Mucosa of descending colon (tissue), 3 donors: ENCODE results near the gene SYNPR. TPM values are rescaled to one million over a fixed set of nuclear protein-coding genes. Genes with fewer than 3 reads are reported as not detected.

Source experiments
- ATAC-seq: fragments of 200-7000 bp; cut with Tn5 transposase; one replicate; pipeline ENCODE4 v1.9.1; 2020; ENCODE audit warnings: mild to moderate bottlenecking, moderate library complexity
- DNase-seq, 3 donors: peaks; one replicate each; pipeline ENCODE4 v3.0.0-alpha.2; 2020
- H3K36me3 ChIP-seq: fragments of 200-600 bp; one replicate; pipeline ENCODE4 v1.8.0; 2021; ENCODE audit warnings: low read depth, mild to moderate bottlenecking
- H3K4me1 ChIP-seq: fragments of 200-600 bp; one replicate; pipeline ENCODE4 v1.8.0; 2021; ENCODE audit warnings: low read depth, mild to moderate bottlenecking
- H3K4me3 ChIP-seq: fragments of 200-600 bp; one replicate; pipeline ENCODE4 v1.8.0; 2021; ENCODE audit warnings: mild to moderate bottlenecking
- H3K9me3 ChIP-seq: fragments of 200-600 bp; one replicate; pipeline ENCODE4 v1.8.0; 2021; ENCODE audit warnings: mild to moderate bottlenecking
- intact Hi-C, 2 donors: fragments of 100-400 bp; cut with DNase I in 1 of 2; cut with micrococcal nuclease in 1 of 2; formaldehyde crosslinking; loops; one replicate each; pipeline versions ENCODE4 v1.11.0 to v1.11.1; 2022; cut with DNase I, micrococcal nuclease
- total RNA-seq, 3 donors: library from RNA; stranded (reverse); fragmentation: NEBNext Ultra II Directional in 2 of 3; extraction: Animal tissue kit (Norgen Biotek cat#: 25700) in 2 of 3; gene quantifications; one replicate each; pipeline versions ENCODE4 v1.2.1 to v1.2.4, GENCODE V29; 2021 to 2023
- TF ChIP-seq, protein P1 (sequence below): fragments of 200-600 bp; IDR thresholded peaks from one replicate; pipeline ENCODE4 v1.8.0; 2022; ENCODE audit warnings: antibody characterized with exemption, mild to moderate bottlenecking
- donor health status: DM: no; HTN: no; CAD: no; lungs with moderate emphysema.
- donor health status: DM: no; HTN: no; CAD: no.
- donor health status: DM: no; HTN: yes; CAD: no.

The SYNPR gene
- total RNA-seq, 3 donors from 2014 or later: not detected

DNA sequence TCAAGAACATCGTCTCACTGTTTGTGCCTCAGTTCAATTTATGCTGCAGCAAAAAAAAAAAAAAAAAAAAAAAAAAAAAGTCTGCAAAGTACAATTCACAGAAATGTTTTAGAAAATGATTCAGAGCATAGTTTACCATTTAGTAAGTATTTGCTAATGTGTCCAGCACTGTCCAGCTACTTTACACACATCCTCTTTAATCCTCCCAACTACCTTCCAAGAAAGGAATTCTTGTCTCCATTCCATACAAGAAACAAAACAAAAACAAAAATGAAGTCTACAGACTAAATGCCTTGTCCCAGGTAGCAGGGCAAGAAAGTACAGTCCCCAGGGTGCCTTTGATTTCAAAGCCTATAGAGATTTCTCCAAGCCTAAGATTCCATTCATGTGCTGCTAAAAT, 335.5 kb downstream of the SYNPR start:
- intact Hi-C loops: no loop called here

DNA sequence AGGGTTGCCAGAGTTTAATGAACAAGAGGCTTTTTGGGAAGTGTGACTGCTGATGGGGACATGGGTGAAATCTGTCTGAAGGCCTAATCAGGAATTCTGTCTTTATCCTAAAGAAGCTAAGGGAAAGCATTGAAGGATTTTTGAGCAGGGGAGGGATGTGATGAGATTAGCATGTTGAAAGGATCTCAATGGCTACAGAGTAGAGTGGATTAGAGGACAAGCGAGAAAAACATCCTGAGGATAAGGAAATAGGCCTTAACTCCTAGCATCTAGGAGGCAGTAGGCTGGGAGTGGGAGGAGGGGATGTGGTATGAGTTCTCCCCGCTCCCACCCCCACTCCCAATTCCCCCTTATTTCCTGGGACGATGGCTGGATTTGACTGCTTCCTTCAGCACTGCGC, 339.3 kb downstream of the SYNPR start:
- intact Hi-C loops: no loop called here
- no peaks in the 10 kb centered on the region for H3K4me1 ChIP-seq
- DNase-seq (no peak), ATAC-seq (no peak)
- H3K36me3 ChIP-seq: no peaks in the 10 kb centered on the region
- no peaks in the 10 kb centered on the region for H3K9me3 ChIP-seq
- TF ChIP-seq, protein P1, sequence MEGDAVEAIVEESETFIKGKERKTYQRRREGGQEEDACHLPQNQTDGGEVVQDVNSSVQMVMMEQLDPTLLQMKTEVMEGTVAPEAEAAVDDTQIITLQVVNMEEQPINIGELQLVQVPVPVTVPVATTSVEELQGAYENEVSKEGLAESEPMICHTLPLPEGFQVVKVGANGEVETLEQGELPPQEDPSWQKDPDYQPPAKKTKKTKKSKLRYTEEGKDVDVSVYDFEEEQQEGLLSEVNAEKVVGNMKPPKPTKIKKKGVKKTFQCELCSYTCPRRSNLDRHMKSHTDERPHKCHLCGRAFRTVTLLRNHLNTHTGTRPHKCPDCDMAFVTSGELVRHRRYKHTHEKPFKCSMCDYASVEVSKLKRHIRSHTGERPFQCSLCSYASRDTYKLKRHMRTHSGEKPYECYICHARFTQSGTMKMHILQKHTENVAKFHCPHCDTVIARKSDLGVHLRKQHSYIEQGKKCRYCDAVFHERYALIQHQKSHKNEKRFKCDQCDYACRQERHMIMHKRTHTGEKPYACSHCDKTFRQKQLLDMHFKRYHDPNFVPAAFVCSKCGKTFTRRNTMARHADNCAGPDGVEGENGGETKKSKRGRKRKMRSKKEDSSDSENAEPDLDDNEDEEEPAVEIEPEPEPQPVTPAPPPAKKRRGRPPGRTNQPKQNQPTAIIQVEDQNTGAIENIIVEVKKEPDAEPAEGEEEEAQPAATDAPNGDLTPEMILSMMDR: no peak
- no peak overlapping the region for H3K4me3 ChIP-seq

More for the DNA sequence above, 335.5 kb downstream of the SYNPR start:
- TF ChIP-seq, protein P1: no peak
- H3K36me3 ChIP-seq: no peaks in the 10 kb centered on the region
- DNase-seq (no peak), ATAC-seq (no peak)
- H3K9me3 ChIP-seq: no peaks in the 10 kb centered on the region
- no peaks in the 10 kb centered on the region for H3K4me1 ChIP-seq
- no peak overlapping the region for H3K4me3 ChIP-seq

DNA sequence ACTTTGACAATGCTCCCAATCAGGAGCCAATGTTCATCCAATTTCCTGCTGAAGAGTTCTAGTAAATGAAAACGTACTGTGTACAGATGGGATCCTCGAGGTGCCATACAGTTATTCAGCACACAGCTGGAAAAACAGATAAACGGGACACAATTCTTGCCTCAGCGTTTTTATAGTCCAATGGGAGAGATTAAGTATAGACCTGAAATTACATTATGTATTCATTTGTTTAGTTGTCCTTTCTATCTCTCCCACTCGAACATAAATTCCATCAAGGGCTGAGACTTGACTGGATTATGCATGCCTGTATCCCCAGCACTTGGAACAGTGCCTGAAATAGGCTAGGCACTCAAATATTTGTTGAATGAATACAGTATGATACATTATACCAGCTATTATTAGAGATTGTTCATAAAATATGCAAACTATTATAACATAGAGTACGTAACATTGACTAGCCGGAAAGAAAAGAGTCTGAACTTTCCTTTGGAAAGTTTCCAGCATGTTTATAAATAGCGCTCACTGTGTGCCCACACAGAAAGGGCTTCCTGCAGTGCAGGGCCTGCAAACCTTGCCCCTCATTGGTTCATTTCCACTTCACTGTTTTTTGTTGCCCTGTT, 346.9 kb downstream of the SYNPR start:
- no peak for DNase-seq
- TF ChIP-seq, protein P1: no peak
- no peaks in the 10 kb centered on the region for H3K4me1 ChIP-seq
- no peaks in the 10 kb centered on the region for H3K36me3 ChIP-seq
- H3K4me3 ChIP-seq: no peak overlapping the region
- H3K9me3 ChIP-seq: no peaks in the 10 kb centered on the region
- ATAC-seq: no peak
- intact Hi-C loops: no loop called here

DNA sequence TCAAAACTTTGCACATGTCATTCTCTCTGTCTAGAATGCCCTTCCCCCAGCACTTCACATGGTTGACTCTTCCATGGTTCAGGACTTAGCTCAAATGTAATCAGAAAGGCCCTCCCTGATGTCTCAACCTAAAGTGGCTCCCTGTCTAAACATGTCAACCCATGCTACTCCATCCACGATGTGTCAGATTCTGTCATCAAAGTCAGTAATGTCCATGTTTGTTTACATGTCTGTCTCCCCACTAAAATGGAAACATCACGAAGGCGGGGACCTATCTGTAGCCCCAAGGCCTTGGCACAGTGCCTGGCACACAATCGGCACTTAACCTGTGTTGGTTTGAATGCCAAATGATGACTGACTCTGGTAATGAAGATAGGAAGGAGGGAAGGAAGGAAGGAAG, 353.6 kb downstream of the SYNPR start:
- ATAC-seq: no peak

DNA sequence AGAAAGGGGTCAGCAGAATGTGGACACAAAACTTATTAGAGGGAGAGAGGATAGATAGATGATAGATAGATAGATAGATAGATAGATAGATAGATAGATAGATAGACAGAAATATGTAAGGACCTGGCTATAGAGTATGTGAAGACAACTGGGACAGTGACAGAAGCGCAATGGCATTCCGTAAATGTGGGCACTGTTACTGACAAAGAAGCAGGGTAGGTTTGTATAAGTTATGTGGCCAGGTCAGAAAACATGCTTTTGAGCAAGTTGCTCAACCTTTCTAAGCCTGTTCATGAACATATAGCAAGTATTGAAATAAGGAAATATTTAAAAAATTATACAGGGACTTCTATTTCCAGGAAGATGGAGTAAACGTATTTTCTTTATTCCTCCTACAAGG, 357.1 kb downstream of the SYNPR start:
- H3K36me3 ChIP-seq: no peaks in the 10 kb centered on the region
- TF ChIP-seq, protein P1: no peak
- ATAC-seq (no peak), DNase-seq (no peak)
- H3K4me1 ChIP-seq: no peaks in the 10 kb centered on the region
- H3K4me3 ChIP-seq: no peak overlapping the region
- intact Hi-C loops: no loop called here
- no peaks in the 10 kb centered on the region for H3K9me3 ChIP-seq

More for the DNA sequence above, 353.6 kb downstream of the SYNPR start:
- Histone ChIP-seq H3K4me1 (no peaks in the 10 kb centered on the region), H3K4me3 (no peak overlapping the region), H3K9me3 (no peaks in the 10 kb centered on the region), H3K36me3 (no peaks in the 10 kb centered on the region)
- TF ChIP-seq, protein P1: no peak
- DNase-seq: no peak
- intact Hi-C loops: no loop called here

DNA sequence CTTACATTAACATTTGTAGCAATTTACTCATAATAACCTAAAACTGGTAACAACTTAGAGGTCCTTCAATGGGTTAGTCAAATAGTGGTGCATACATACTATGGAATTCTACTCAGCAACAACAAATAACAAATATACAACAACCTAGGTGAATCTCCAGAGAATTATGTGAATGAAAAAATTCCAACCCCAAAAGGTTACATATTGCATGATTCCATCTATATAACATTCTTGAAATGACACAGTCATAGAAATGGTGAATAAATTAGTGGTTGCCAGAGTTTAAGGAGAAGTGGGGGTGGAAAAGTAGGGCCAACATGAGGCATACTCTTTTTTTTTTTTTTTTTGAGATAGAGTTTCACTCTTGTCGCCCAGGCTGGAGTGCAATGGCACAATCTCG, 361.7 kb downstream of the SYNPR start:
- TF ChIP-seq, protein P1: no peak
- no peaks in the 10 kb centered on the region for H3K4me1 ChIP-seq
- intact Hi-C loops: no loop called here
- ATAC-seq (no peak), DNase-seq (no peak)
- H3K4me3 ChIP-seq: no peak overlapping the region
- H3K36me3 ChIP-seq: no peaks in the 10 kb centered on the region
- no peaks in the 10 kb centered on the region for H3K9me3 ChIP-seq
